SHP77 (cell line): ENCODE results near the gene RPH3AL.
A peak's percentile ranks its signal among the peaks of the same experiment; 100 is the strongest.
"Not testable (repeated sequence)": the region's sequence is repeated elsewhere in the genome, so short reads cannot be mapped to it uniquely, and the experiment has no call there.

Experiments
- DNase-seq, 2 experiments: peaks; one replicate each; lab custom pipeline; 2025; lab: John Stamatoyannopoulos, UW

RPH3AL gene

GRCh38 chr17:180381-181244, 172.0 kb downstream of the RPH3AL start:
- DNase-seq: no peak

GRCh38 chr17:179781-180380, 172.7 kb downstream of the RPH3AL start:
- no peak for DNase-seq

GRCh38 chr17:179066-179432, 173.6 kb downstream of the RPH3AL start:
- no peak for DNase-seq

- no peak for DNase-seq
Measured at GRCh38 chr17:178292-179065, 174.1 kb downstream of the RPH3AL start.

GRCh38 chr17:177762-178161, 174.8 kb downstream of the RPH3AL start:
- no peak for DNase-seq

- DNase-seq: peak; percentile 50 to 63
Measured at GRCh38 chr17:177155-177554, 175.5 kb downstream of the RPH3AL start.

- no peak for DNase-seq
Measured at GRCh38 chr17:173166-173911, 179.3 kb downstream of the RPH3AL start.

- DNase-seq: no peak
Measured at GRCh38 chr17:172401-172800, 180.2 kb downstream of the RPH3AL start.

- DNase-seq: no peak
Measured at GRCh38 chr17:171871-172270, 180.7 kb downstream of the RPH3AL start.

GRCh38 chr17:170130-170670, 182.4 kb downstream of the RPH3AL start:
- no peak for DNase-seq

- not testable (repeated sequence) for DNase-seq
Measured at GRCh38 chr17:168614-169013, 184.0 kb downstream of the RPH3AL start.

- no peak for DNase-seq
Measured at GRCh38 chr17:165939-166338, 186.7 kb downstream of the RPH3AL start.

GRCh38 chr17:164303-165235, 188.0 kb downstream of the RPH3AL start:
- DNase-seq: peak; percentile 58 to 71

- DNase-seq: no peak
Measured at GRCh38 chr17:163514-164098, 189.0 kb downstream of the RPH3AL start.

- DNase-seq: no peak
Measured at GRCh38 chr17:162689-163088, 189.9 kb downstream of the RPH3AL start.
